Smooth muscle cell (in vitro differentiated cells): ENCODE results near the gene ZC3H13. TPM values are rescaled to one million over a fixed set of nuclear protein-coding genes. Genes with fewer than 3 reads are reported as not detected.
A peak's percentile ranks its signal among the peaks of the same experiment; 100 is the strongest.

ENCODE experiments used
- DNase-seq: peaks from one replicate; lab custom pipeline; 2025; ENCODE audit not compliant: unreplicated experiment; lab: John Stamatoyannopoulos, UW
- H2AFZ ChIP-seq: fragments of 200-600 bp; sonication (generic); 2 replicates; pipeline ENCODE4 v1.6.0; 2016; ENCODE audit warnings: antibody characterized with exemption, low read depth, mild to moderate bottlenecking
- H3F3A ChIP-seq: fragments of 200-600 bp; sonication (generic); 2 replicates; pipeline ENCODE4 v1.6.0; 2017; ENCODE audit warnings: antibody characterized with exemption, low read depth
- H3K27ac ChIP-seq: fragments of 200-600 bp; sonication (generic); 2 replicates; pipeline ENCODE4 v1.5.1; 2016; ENCODE audit warnings: low read depth, mild to moderate bottlenecking
- H3K27me3 ChIP-seq: fragments of 200-600 bp; sonication (generic); 2 replicates; pipeline ENCODE4 v1.6.1; 2016; ENCODE audit warnings: low read depth, mild to moderate bottlenecking
- H3K36me3 ChIP-seq: fragments of 200-600 bp; sonication (generic); 2 replicates; pipeline ENCODE4 v1.5.1; 2016; ENCODE audit warnings: low read depth
- H3K4me1 ChIP-seq: fragments of 200-600 bp; sonication (generic); 2 replicates; pipeline ENCODE4 v1.5.1; 2016; ENCODE audit warnings: low read depth
- H3K4me2 ChIP-seq: fragments of 200-600 bp; sonication (generic); 2 replicates; pipeline ENCODE4 v1.6.0; 2016; ENCODE audit warnings: mild to moderate bottlenecking
- H3K4me3 ChIP-seq: fragments of 200-600 bp; sonication (generic); 2 replicates; pipeline ENCODE4 v1.5.1; 2016; ENCODE audit warnings: mild to moderate bottlenecking
- H3K79me2 ChIP-seq: fragments of 200-600 bp; sonication (generic); 2 replicates; pipeline ENCODE4 v1.6.0; 2016; ENCODE audit warnings: low read depth, mild to moderate bottlenecking
- H3K9ac ChIP-seq: fragments of 200-600 bp; sonication (generic); 2 replicates; pipeline ENCODE4 v1.6.0; 2016; ENCODE audit warnings: low read depth
- H3K9me3 ChIP-seq: fragments of 200-600 bp; sonication (generic); replicated peaks from 2 replicates; pipeline ENCODE4 v1.5.1; 2016; ENCODE audit warnings: low read depth
- H4K20me1 ChIP-seq: fragments of 200-600 bp; sonication (generic); 2 replicates; pipeline ENCODE4 v1.6.0; 2016; ENCODE audit warnings: low read depth
- CTCF ChIP-seq: fragments of 200-600 bp; sonication (generic); IDR thresholded peaks from 2 replicates; pipeline ENCODE4 v1.5.1; 2017; ENCODE audit warnings: borderline replicate concordance, mild to moderate bottlenecking, antibody characterized with exemption; ENCODE audit not compliant: insufficient read depth, poor library complexity, severe bottlenecking
- WGBS: methylation state at CpG from one replicate; pipeline ENCODE4 v1.1.7; 2016; ENCODE audit warnings: low lambda C conversion rate; 5-methylcytosine and 5-hydroxymethylcytosine counted together
- polyA plus RNA-seq: library from polyadenylated mRNA; unstranded; fragments of >200 nt; fragmentation: Nextera tagmentation; extraction: Ambion mirVana; gene quantifications from 2 replicates; pipeline ENCODE4 v1.2.1, GENCODE V29; 2016
- total RNA-seq: library from RNA; depleted of rRNA; stranded (reverse); fragments of >200 nt; gene quantifications from 2 replicates; pipeline ENCODE4 v1.2.3, GENCODE V29; 2014

Gene ZC3H13
- total and polyA plus RNA-seq, 2 experiments from 2014 or later: 20.4 to 37.7 TPM

DNA sequence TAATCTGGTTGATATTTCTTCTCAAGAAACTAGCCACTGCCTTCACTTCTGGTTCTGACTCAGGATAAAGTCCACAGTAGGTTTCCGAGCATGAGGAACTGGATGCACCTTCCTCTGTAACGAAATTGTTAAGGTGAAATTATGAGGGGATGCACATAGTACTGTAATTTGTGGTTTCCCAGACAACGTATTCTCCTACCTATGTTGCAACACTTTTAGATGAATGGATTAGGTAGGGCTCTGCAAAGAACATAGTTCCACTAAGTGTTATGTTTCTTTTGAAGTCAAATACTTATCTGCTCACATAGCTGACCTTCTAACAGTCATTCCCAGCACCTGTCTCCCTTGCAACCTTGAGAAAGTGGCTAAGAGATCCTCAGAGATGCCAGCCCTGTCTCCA is 5.7 kb upstream of the ZC3H13 start:
- Histone ChIP-seq H3F3A (no peaks in the 10 kb centered on the region), H3K9me3 (no peaks in the 10 kb centered on the region), H3K4me1 (peaks cover 14% of the 10 kb centered on the region), H3K27ac (no peak overlapping the region), H3K79me2 (no peaks in the 10 kb centered on the region), H3K36me3 (no peaks in the 10 kb centered on the region), H3K9ac (no peak overlapping the region), H4K20me1 (no peaks in the 10 kb centered on the region), H3K27me3 (no peaks in the 10 kb centered on the region), H3K4me3 (no peak overlapping the region), H3K4me2 (no peak overlapping the region), H2AFZ (no peak overlapping the region)
- 83% methylated on average over 3 of the region's 3 CpGs for WGBS
- no peak for DNase-seq
- TF ChIP-seq CTCF: no peak

DNA sequence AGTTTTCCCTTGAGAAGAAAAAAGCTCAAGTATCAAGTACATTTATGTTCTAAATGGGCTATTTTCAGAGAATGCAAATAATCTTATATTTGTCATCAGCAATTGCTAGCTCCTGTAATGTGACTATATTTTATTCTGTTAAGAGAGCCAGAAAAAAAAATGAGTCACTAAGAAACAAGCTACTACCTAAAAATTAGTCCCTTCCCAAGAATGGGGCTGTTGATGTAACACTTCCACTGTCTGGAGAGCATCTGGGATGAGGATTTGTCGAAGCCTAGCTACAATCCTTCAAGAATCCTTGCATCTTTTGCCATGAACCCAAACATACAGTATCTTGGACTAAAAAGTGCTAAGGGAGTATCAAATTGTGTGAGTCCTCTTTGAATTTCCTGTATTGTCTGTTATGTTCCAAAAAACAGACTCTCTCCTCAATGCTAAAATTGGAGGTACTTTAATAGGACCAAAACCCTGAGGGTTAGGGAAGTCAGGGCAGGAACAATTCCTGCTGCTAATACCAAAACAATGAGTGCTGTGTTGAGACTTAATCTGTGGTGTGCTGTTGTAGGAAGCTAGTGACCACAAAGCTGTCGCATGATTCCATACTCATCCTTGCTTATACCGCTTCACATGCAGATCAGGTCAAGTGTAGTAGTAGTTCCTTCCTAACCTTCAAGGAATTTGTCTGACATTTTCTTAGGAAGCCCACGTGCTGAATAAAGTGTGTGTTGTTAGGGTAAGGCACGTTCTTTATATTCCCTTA is 4.9 kb upstream of the ZC3H13 start:
- Histone ChIP-seq H3K4me3 (no peak overlapping the region), H2AFZ (no peak overlapping the region), H3F3A (no peaks in the 10 kb centered on the region), H3K27ac (no peak overlapping the region), H3K79me2 (peaks cover under 1% of the 10 kb centered on the region), H3K27me3 (no peaks in the 10 kb centered on the region), H4K20me1 (no peaks in the 10 kb centered on the region), H3K9ac (no peak overlapping the region), H3K36me3 (no peaks in the 10 kb centered on the region), H3K4me2 (no peak overlapping the region), H3K9me3 (no peaks in the 10 kb centered on the region), H3K4me1 (peaks cover 14% of the 10 kb centered on the region)
- 59% methylated on average over 5 of the region's 5 CpGs for WGBS
- no peak for DNase-seq
- TF ChIP-seq CTCF: no peak

- DNase-seq: no peak
- Histone ChIP-seq H3K9ac (peak overlapping the region; percentile 42), H3K9me3 (no peaks in the 10 kb centered on the region), H3F3A (no peaks in the 10 kb centered on the region), H3K27ac (peak overlapping the region; percentile 82), H4K20me1 (peaks cover 28% of the 10 kb centered on the region), H3K4me1 (peaks cover 29% of the 10 kb centered on the region), H2AFZ (peak overlapping the region; percentile 97), H3K79me2 (peaks cover 41% of the 10 kb centered on the region), H3K27me3 (no peaks in the 10 kb centered on the region), H3K4me2 (peak overlapping the region; percentile 84), H3K4me3 (peak overlapping the region; percentile 78), H3K36me3 (no peaks in the 10 kb centered on the region)
- WGBS: 18% methylated on average over 18 of the region's 18 CpGs
- TF ChIP-seq CTCF: no peak
These were observed 841 bp upstream of the ZC3H13 start for GRCh38 chr13:46053162-46054012.
